Pulmonary artery endothelial cell (primary cell): Measurements from ENCODE around the gene CAPZB. TPM values are rescaled to one million over a fixed set of nuclear protein-coding genes. Genes with fewer than 3 reads are reported as not detected.

ENCODE experiments used
- DNase-seq: peaks from one replicate; pipeline ENCODE4 v3.0.0-alpha.2; 2011; ENCODE audit warnings: low read depth, low spot score
- total RNA-seq: library from RNA; depleted of rRNA; stranded (reverse); fragments of >200 nt; gene quantifications from 2 replicates; pipeline ENCODE4 v1.2.3, GENCODE V29; 2014

The CAPZB gene
- total RNA-seq, 1 donor from 2014 or later = 113 TPM

GRCh38 chr1:19449454-19450228 lies 35.7 kb downstream of the CAPZB start:
- DNase-seq = no peak

DNA sequence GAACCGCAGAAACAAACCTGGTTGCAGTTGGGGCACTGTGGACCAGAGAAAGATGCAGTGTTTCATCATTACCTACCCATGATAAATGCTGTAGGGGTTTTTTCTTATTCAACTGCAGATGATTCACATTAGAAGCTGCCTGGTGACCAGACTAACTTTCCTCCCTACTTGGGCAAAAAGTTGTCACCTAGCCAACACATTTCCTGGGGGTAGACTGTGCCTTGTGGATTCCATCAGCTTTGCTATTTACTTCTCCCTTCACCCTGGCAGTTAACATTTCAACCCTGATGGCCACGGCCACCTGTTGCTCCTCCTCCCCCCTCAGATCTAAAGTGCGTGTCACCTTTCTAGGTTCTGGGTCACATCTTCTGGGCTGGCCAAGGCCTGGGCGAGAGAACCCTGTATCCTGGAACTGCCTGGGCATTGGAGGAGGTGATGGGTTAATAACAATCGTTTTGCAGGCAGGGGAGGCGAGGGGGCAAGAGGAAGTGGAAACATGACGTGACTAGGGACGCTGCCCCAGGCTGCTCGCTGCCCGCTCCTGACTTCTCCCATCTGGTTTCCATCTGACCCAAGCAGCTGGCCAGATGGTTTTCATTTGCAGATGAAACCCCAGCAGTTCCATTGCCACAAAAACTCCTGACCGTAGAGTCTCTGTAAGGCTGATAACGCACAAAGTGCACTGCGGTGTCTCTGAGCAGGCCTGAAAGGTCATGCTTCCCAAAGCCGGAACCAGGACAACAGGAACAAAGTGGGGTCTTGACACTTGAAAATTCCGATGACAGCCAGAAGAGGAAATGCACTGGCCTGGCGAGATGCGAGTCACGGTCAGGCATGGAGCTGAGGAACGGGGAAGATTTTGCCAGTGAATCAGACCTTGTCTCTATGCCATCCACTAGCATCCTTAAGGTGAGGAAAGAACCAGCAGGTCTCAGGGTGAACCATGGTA lies 36.6 kb downstream of the CAPZB start:
- no peak for DNase-seq

DNA sequence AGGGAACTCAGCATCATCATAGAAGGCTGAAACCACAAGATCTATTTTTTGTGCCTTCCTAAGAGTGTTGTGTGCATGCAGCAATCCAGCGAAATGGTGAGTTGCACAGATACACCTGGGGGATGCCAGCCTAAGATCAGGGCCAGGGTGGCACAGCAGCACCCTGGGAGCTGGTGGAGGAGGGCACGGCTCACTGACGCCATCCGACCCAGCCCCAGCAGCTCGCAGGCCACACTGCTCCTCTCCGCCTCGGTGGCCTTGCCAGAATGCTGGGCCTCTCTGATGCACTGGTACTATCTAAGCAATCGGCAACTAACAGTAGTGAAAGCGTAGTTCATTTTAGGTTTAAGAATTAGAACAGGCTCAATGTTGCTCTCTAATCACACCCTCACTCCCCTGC lies 37.8 kb downstream of the CAPZB start:
- DNase-seq = no peak

GRCh38 chr1:19445417-19446342 lies 39.7 kb downstream of the CAPZB start:
- no peak for DNase-seq

GRCh38 chr1:19444296-19445021 lies 40.9 kb downstream of the CAPZB start:
- DNase-seq = no peak

DNA sequence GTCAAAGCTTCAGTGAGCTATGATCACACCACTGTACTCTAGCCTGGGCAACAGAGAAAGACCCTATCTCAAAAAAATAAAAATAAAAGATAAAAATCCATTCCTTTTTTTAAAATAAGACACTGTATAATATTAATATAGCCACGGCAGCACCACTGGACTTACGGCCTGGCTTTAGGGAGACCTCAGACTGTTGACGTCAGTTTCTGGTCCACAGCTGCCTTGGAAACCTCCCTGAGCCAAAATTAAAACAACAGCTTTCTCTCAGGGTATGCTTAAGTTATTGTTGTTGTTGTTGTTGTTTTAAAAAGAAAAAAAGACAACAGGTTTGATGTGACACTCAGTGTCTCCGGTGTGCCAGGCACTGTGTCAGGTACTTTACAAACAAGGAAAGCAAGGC lies 42.0 kb downstream of the CAPZB start:
- DNase-seq = no peak

DNA sequence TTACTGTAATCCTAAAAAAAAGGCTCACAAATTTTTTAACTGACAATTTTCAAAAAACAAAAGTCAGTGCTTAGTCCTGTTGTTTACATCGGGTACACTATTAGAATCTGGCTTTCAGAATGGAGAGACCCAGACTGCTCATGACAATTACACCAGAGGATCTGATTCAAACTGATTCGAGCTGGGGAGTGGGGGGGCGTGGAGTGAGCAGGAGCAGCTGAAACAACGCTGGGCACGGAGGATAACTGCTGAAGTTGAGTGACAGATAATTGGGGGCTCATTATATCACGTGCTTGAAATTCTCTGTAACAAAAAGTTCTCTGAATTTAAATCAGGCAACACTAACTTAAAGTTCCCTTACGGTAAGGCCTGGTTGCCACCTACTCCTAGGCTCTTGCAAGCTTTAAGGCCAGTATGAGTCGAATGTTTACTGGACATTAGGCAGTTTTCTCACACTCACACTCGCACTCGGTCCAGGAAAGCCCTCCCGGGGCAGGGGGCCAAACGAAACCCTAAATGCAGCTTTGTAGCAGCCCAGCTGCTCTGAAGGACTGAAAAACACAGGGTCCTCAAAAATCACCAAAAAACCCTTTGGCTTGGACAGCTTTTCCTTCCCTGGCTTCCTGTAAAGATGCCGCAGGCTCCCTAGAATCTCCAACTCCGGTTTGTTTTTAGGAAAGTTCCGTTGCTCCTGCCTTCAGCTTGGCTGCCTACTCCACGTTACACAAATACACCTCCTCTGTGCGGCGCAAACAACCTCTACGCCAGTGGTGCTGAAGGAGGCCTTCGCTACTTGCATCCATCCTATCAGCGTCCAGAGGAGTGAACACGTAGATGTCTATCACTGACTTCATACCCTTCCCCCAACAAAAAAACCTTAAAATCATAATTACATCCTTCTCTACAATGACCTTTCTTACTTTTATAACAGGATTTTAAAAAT lies 42.9 kb downstream of the CAPZB start:
- no peak for DNase-seq

GRCh38 chr1:19441048-19441780 lies 44.1 kb downstream of the CAPZB start:
- DNase-seq = no peak

- DNase-seq = no peak
Measured at GRCh38 chr1:19439464-19440171, 45.7 kb downstream of the CAPZB start.

DNA sequence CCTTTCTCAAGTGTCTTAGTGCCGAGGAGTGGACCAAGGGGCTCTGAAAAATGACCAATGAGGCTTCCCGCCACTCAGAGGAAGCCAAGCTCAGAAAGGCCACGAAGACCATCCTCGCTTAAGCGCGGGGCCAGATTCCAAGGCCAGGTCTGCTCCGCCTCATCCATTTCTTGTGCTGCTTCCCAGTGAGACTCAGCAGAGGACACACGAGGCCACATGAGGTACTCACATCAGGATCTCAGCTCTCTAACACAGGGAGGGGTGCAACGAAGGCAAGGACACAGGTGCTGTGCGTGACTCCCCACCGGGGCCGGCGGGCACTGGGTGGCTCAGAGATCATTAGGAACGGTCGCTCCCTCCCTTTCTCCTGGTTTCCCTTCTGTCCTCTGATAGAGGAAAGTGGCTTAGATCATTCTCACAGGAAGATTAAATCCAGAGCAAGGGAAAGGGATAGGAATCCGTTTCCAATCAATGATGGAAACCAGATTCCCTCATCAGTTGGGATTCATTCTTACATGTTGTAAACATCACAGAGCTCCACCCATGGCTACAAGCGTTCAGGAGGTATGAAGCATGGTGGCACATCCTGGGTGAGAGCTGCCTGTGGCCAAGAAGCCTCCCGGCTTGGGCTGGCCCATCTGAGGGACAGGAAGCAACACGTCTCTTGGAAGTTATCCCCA lies 46.7 kb downstream of the CAPZB start:
- no peak for DNase-seq

- DNase-seq = peak; percentile 91
Measured at GRCh38 chr1:19437891-19438294, 47.4 kb downstream of the CAPZB start.

- no peak for DNase-seq
Measured at GRCh38 chr1:19436716-19437476, 48.4 kb downstream of the CAPZB start.

GRCh38 chr1:19435851-19436455 lies 49.4 kb downstream of the CAPZB start:
- DNase-seq = no peak

DNA sequence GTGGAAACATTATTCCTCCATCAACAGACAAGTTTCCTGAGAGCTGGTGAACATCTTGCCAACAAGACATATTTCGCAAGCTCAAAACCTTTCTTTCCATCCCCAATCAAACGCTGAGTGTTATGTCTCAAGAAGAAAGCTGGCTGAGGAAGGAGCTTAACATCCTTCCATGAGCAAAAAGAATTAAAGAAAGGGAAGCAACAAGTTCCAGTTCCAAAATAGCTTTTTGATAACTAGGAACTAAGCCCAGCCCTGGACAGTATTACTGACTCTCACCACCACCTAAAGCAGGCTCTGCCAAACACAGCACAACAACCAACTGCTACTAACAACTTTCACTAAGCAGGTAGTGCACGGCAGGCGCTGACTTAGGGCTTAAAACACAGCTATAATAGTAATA lies 50.2 kb downstream of the CAPZB start:
- no peak for DNase-seq

- DNase-seq = no peak
Measured at GRCh38 chr1:19433719-19433998, 51.7 kb downstream of the CAPZB start.

- no peak for DNase-seq
Measured at GRCh38 chr1:19432943-19433718, 52.2 kb downstream of the CAPZB start.
